OCI-LY3 (cell line): Measurements from ENCODE around the gene SLC35F4.

Source experiments
- CTCF ChIP-seq: fragments of 200-600, 300-600 bp; sonication (generic); IDR thresholded peaks from 2 replicates; pipeline ENCODE4 v1.5.1; 2014; ENCODE audit warnings: antibody characterized with exemption, low read length, low read depth
- EZH2phosphoT487 ChIP-seq: fragments of 200-600 bp; shearing (Covaris generic); IDR thresholded peaks from 2 replicates; pipeline ENCODE4 v1.6.1; 2018; ENCODE audit warnings: antibody characterized with exemption, mixed run types, low read depth

DNA sequence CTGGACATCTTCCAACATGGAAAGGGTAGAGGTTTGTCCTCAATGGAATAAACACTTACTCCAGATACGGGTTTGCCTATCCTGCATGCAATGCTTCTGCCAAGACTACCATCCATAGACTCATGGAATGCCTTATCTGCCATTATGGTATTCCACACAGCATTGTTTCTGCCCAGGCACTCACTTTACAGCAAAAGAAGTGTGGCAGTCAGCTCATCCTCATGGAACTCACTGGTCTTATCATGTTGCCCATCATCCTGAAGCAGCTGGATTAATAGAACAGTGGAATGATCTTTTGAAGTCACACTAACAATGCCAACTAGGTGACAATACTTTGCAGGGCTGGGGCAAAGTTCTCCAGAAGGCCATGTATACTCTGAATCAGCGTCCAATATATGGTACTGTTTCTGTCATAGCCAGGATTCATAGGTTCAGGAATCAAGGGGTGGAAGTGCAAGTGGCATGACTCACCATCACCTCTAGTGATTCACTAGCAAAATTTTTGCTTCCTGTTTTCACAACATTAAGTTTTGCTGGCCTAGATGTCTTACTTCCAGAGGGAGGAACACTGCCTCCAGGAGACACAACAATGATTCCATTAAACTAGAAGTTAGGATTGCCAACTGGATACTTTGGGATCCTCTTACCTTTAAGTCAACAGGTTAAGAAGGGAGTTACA is 140.4 kb downstream of the SLC35F4 start:
- TF ChIP-seq CTCF (no peak), EZH2phosphoT487 (no peak)
